Dendritic cell treated with granulocyte-macrophage colony-stimulating factor and Interleukin-4, amounts not matched to agents 40 ng/mL and 50 ng/mL, for 4 days (primary cell): Measurements from ENCODE around the gene NOP14.
A peak's percentile ranks its signal among the peaks of the same experiment; 100 is the strongest.
"Not testable (repeated sequence)": the region's sequence is repeated elsewhere in the genome, so short reads cannot be mapped to it uniquely, and the experiment has no call there.

ENCODE experiments used
- H3K27ac Mint-ChIP-seq: one replicate; pipeline ENCODE4 v1.8.0; 2022; ENCODE audit warnings: mild to moderate bottlenecking, mixed read lengths
- H3K27me3 Mint-ChIP-seq: one replicate; pipeline ENCODE4 v1.8.0; 2022; ENCODE audit warnings: mild to moderate bottlenecking, mixed read lengths
- H3K36me3 Mint-ChIP-seq: one replicate; pipeline ENCODE4 v1.8.0; 2022; ENCODE audit warnings: low read depth, mixed read lengths
- H3K4me1 Mint-ChIP-seq: one replicate; pipeline ENCODE4 v1.8.0; 2022; ENCODE audit warnings: low read depth, mixed read lengths
- H3K4me3 Mint-ChIP-seq: one replicate; pipeline ENCODE4 v1.8.0; 2022; ENCODE audit warnings: mild to moderate bottlenecking, moderate library complexity, mixed read lengths
- H3K9me3 Mint-ChIP-seq: one replicate; pipeline ENCODE4 v1.8.0; 2022; ENCODE audit warnings: mixed read lengths
- intact Hi-C: fragments of 100-400 bp; cut with micrococcal nuclease; formaldehyde crosslinking; loops from one replicate; pipeline ENCODE4 v1.15.0; 2022

NOP14 gene

DNA sequence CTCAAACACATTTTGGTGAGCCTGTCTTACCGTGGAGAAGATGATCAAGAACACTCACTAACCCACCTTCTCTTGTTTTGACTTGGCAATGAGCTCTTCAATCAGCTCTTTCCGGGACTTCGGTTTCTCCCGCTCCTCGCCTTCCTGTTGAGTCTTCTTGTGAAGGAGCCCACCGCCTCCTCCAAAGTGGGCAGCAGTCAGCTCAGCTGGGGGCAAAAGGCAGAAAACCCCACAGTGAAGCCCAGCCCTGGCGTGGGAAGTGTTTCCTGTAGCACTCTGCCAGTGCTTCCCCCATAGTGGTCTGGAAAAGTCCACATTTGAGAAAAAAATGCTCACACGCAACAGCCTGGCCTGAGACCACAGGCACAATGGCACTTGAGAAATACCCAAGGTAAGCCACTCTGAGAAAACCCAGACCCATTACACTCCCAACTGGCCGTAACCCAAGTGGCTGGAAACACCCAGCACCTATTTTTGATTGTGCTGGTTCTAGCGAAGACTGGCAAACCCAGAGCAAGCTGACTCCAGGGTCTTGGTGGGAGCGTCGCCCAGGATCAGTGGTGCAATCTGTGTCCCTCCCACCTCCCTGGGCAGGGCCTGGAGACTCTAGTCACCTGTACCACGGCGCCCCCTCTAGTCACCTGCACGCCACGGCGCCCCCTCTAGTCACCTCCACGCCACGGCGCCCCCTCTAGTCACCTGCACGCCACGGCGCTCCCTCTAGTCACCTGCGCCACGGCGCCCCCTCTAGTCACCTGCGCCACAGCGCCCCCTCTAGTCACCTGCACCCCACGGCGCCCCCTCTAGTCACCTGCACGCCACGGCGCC, 8.6 kb downstream of the NOP14 start:
- Mint-ChIP-seq H3K4me3 (no peak overlapping the region), H3K27ac (no peak overlapping the region), H3K36me3 (peaks cover 99% of the 10 kb centered on the region), H3K27me3 (no peaks in the 10 kb centered on the region), H3K4me1 (peaks cover 3% of the 10 kb centered on the region), H3K9me3 (no peaks in the 10 kb centered on the region)
- intact Hi-C loops = no loop called here

DNA sequence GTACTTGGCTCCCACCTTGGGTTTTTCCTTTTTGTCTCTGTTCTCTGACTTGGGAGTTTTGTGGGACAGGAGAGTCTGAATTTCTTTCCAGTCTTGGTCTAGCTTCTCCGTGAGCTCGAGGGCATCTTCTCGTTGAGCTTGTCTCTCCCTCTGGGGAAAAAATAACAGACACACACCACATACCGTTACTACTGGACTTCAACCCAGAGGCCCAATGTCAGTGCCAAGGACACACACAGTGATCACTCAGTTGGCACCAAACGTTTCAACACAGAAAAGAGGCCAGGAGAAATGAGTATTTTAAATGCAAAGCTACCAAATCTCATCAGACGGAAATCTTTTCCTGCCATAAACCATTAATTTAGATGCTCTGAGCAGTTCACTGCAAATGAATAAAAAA, 9.7 kb downstream of the NOP14 start:
- Mint-ChIP-seq H3K27me3 (no peaks in the 10 kb centered on the region), H3K4me3 (no peak overlapping the region), H3K36me3 (peaks cover 100% of the 10 kb centered on the region), H3K4me1 (peaks cover 4% of the 10 kb centered on the region), H3K27ac (no peak overlapping the region), H3K9me3 (no peaks in the 10 kb centered on the region)
- intact Hi-C loops = no loop called here

DNA sequence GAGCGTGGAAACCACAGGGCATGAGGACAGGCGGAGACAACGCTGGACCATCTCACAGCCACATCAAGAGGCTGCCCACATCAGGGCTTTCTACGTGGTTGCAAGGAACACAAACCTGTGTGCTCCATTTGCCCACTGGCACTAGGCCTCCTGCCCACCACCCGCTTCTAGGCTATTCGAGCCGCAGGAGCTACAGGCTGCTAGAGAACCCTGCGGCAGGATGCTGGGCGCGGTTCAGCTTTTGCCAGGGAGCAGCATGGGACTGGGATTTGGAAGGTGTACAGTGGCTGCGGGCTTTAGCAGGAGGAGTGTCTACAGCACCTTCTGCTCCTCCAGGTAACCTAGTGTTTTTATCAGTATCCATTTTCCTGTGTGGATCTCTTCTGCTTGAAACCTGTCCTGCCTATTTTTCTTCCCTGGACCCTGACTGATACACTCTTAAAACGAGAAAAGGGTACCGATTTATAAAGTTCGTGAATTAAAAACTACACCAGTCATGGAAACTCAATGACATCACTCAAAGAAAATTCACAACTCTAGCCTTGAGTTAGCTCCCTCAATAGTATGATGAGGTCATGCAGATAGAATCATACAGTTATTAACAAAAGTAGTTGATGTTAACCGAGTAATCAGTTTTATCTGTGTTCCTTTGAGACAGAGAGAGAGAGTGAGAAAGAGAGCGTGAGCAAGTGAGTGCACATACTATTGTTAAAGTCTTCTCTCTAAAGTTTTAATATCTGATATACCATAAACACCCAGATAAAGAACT, 12.8 kb downstream of the NOP14 start:
- intact Hi-C loops = no loop called here
- H3K36me3 Mint-ChIP-seq = peaks cover 100% of the 10 kb centered on the region
- no peaks in the 10 kb centered on the region for H3K27me3 Mint-ChIP-seq
- no peak overlapping the region for H3K4me3 Mint-ChIP-seq
- no peak overlapping the region for H3K27ac Mint-ChIP-seq
- peaks cover 10% of the 10 kb centered on the region for H3K4me1 Mint-ChIP-seq
- H3K9me3 Mint-ChIP-seq = no peaks in the 10 kb centered on the region

DNA sequence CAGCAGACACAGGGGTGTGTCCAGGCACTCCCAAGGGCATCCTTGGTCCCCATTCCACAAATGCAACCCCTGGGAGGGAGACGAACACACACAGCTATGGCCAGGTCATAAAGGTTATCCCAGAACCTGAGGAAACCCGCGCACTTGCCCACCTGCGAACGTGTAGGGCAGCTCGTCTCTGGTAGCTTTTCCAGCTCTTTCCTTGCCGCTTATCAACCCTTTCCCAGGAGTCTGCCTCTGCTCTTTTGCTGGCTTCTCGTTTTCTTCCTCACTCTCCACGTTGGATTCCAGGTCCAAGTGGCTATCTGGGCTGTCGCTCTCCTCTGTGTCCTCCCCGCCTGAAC, 13.5 kb downstream of the NOP14 start:
- Mint-ChIP-seq H3K27ac (no peak overlapping the region), H3K36me3 (peaks cover 100% of the 10 kb centered on the region), H3K4me3 (no peak overlapping the region), H3K9me3 (no peaks in the 10 kb centered on the region), H3K4me1 (peaks cover 13% of the 10 kb centered on the region), H3K27me3 (no peaks in the 10 kb centered on the region)
- intact Hi-C loops = no loop called here

DNA sequence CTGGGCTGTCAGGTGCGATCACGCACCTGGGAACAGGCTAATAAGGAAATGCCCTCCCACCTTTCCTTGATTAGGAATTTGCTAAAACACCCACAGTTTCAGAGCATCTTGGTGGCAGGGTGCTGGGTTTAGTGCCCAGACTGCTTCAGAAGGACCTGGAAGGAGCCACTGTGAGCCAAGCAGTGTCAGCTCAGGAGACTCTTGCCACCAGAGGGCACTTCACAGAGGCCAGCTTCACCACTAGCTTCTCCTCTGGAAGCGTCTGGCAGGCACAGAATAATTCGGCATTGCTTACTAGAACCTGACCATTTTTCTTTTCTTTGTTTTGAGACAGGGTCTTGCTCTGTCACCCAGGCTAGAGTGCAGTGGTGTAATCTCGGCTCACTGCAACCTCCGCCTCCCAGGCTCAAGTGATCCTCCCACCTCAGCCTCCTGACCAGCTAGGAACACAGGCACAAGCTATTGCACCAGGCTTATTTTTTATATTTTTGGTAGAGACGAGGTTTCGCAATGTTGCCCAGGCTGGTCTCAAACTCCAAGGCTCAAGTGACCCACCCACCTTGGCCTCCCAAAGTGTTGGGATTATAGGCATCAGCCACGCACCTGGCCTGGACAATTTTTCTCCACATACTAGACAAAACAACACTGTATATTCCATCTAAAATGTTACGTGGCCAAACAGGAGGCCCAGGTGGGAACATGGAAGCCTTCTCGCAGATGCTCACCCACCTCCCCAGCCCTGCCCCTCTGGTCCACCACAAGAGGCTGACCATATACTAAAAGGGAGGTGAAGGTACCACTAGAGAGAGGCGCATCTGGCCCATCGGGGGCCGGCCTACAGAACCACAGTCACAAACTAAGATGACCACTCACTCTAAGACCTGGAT, 14.1 kb downstream of the NOP14 start:
- Mint-ChIP-seq H3K9me3 (no peaks in the 10 kb centered on the region), H3K27ac (peak overlapping the region; percentile 9), H3K36me3 (peaks cover 100% of the 10 kb centered on the region), H3K4me1 (peaks cover 19% of the 10 kb centered on the region), H3K4me3 (no peak overlapping the region), H3K27me3 (no peaks in the 10 kb centered on the region)
- intact Hi-C loops = no loop called here

DNA sequence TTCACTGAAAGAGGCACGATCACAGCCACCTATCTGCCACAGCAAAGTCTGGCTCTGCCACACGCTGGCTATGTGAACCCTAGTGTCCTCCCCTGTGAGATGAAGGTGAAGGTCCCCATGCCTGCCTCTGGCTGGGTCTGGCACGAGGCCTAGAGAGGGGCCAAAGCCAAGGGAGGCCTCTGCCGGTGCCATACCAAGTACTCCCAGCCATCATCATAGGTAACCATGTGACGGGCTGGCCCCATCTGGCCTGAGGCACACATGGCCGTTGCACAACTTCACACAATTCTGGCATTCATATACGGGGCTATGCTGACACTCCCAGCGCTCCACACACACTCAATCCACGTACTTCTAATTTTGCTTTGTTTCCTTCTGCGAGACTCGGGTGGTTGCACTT, 15.3 kb downstream of the NOP14 start:
- no peak overlapping the region for H3K27ac Mint-ChIP-seq
- no peaks in the 10 kb centered on the region for H3K27me3 Mint-ChIP-seq
- H3K9me3 Mint-ChIP-seq = no peaks in the 10 kb centered on the region
- H3K4me1 Mint-ChIP-seq = peaks cover 26% of the 10 kb centered on the region
- intact Hi-C loops = no loop called here
- no peak overlapping the region for H3K4me3 Mint-ChIP-seq
- peaks cover 100% of the 10 kb centered on the region for H3K36me3 Mint-ChIP-seq

DNA sequence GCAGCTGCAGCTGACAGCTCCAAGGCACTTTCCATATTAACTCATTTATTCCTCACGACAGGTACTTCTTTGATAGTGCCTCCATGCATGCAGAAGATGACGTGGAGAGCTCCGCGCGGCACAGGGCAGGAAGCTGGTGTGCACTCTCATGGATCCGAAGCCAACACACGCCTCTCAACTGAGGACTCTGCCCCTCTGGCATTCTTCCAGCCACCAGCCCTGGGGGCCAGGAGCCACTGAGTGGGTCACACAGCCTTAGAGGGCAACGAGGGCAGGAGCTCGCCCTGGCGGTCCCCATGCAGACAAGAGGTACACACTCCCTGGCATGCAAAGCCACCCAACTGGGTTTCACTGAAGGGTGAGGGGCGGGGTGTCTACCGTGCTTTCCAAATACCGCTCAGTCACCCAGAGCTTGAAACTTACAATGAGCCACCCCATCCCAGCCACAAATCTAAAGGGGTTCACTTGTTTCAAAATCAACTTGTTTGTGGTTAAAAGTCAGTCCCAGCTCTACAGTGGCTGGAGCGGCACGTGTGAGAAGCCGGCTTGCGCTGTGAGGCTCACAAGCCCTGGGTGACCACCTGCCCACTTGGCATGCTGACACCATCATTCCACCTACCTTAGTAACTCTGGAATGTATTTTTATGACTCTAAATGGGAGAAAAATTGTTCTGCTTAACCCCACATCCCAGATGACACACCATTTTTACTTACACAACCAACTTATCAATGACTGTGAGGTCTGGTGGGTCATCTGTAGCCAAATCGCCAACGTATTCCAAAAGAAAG, 16.2 kb downstream of the NOP14 start:
- no peak overlapping the region for H3K27ac Mint-ChIP-seq
- intact Hi-C loops = no loop called here

DNA sequence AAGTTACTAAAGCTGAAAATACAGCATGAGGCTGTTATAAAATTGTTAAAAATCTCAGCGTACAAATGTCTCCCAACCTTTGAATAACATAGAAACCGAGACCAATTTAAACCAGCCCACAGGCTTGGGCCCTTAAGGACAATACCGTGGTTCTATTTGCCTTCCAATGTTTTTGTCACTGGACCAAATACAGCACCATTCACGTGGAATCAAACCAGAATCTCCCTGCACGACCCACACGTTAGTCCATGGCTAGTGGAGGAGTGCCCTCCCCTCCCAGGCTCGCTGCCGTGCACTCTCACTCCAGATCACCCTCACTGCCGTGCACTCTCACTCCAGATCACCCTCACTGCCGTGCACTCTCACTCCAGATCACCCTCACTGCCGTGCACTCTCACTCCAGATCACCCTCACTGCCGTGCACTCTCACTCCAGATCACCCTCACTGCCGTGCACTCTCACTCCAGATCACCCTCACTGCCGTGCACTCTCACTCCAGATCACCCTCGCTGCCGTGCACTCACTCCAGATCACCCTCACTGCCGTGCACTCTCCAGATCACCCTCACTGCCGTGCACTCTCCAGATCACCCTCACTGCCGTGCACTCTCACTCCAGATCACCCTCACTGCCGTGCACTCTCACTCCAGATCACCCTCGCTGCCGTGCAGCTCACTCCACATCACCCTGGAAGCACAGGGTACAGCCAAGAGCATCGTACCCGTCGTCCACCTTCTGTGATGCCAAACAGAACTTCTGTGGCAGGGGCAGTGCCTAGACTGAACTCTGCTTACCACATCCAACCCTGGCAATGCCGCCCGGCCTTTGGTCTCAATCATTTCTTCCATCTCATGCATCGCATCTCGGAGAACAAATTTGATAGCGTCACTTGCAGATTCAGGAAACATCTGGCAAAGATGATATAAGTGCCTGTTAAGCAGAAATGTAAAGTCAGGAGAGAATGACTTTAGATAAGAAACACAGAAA, 17.3 kb downstream of the NOP14 start:
- H3K4me3 Mint-ChIP-seq, intact Hi-C loops, H3K27ac Mint-ChIP-seq, H3K27me3 Mint-ChIP-seq, H3K9me3 Mint-ChIP-seq: not testable (repeated sequence)
- Mint-ChIP-seq H3K4me1 (peaks cover 33% of the 10 kb centered on the region), H3K36me3 (peaks cover 100% of the 10 kb centered on the region)

More for the DNA sequence above, 16.2 kb downstream of the NOP14 start:
- peaks cover 33% of the 10 kb centered on the region for H3K4me1 Mint-ChIP-seq
- H3K36me3 Mint-ChIP-seq = peaks cover 100% of the 10 kb centered on the region
- no peak overlapping the region for H3K4me3 Mint-ChIP-seq
- H3K27me3 Mint-ChIP-seq = no peaks in the 10 kb centered on the region
- H3K9me3 Mint-ChIP-seq = no peaks in the 10 kb centered on the region

DNA sequence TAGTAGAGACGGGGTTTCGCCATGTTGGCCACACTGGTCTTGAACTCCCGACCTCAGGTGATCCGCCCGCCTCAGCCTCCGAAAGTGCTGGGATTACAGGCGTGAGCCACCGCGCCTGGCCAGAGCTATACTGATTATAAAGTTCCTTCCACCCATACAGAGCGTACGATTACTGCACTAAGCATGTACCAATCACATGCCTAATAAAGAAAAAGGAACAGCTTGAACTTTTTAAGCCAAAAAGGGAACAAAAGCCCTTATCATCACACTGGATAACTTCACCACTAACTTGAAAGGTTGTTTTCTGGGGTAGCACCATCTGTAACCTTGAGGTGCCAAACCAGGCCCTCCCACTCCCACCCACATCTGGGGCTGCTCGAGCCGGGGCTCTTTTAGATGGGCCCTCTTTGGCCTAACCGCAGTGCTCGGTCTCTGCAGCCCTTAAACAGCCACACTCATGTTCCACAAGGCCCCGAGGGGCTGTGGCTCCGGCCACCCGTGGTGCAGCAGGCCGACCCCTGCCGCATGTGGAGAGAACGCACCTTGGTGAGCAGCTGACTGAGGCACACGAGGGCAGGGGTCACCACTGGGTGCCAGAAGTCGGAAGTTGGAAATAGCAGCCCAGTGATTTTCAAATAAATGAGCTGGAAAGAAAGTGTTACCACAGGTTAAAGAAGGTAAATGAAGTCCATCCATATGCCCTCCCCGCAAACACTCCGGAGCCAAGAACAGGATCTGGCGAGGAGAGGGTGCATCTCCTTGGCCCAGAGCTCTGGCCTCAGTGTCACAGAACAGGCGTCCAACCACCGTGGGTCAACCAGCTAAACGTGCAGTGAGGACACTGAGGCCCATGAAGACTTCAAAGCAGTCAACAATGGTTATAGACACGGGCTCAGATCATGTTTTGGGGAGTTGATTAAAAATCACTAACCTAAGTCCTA, 18.4 kb downstream of the NOP14 start:
- no peaks in the 10 kb centered on the region for H3K27me3 Mint-ChIP-seq
- no peak overlapping the region for H3K4me3 Mint-ChIP-seq
- H3K4me1 Mint-ChIP-seq = peaks cover 33% of the 10 kb centered on the region
- H3K9me3 Mint-ChIP-seq = no peaks in the 10 kb centered on the region
- peaks cover 100% of the 10 kb centered on the region for H3K36me3 Mint-ChIP-seq
- intact Hi-C loops = no loop called here
- H3K27ac Mint-ChIP-seq = no peak overlapping the region

DNA sequence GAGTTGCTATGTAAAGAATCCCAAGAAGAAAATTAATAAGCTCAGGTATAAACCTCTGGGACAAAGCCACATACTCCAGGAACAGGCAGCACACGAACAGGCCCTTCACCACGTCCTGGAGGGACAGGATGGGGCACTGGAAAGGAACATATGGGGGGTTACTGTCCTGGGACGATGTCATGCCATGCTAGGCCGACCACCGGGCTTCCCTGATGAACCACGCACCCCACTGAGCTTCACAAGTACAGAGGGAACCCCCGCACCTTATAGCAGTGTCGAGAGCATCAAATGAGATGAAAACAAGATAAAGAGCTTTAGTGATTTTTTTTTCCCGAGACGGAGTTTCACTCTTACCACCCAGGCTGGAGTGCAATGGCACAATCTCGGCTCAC, 19.1 kb downstream of the NOP14 start:
- H3K9me3 Mint-ChIP-seq = no peaks in the 10 kb centered on the region
- peaks cover 33% of the 10 kb centered on the region for H3K4me1 Mint-ChIP-seq
- no peak overlapping the region for H3K4me3 Mint-ChIP-seq
- H3K27me3 Mint-ChIP-seq = no peaks in the 10 kb centered on the region
- intact Hi-C loops = no loop called here
- H3K27ac Mint-ChIP-seq = no peak overlapping the region
- peaks cover 100% of the 10 kb centered on the region for H3K36me3 Mint-ChIP-seq

DNA sequence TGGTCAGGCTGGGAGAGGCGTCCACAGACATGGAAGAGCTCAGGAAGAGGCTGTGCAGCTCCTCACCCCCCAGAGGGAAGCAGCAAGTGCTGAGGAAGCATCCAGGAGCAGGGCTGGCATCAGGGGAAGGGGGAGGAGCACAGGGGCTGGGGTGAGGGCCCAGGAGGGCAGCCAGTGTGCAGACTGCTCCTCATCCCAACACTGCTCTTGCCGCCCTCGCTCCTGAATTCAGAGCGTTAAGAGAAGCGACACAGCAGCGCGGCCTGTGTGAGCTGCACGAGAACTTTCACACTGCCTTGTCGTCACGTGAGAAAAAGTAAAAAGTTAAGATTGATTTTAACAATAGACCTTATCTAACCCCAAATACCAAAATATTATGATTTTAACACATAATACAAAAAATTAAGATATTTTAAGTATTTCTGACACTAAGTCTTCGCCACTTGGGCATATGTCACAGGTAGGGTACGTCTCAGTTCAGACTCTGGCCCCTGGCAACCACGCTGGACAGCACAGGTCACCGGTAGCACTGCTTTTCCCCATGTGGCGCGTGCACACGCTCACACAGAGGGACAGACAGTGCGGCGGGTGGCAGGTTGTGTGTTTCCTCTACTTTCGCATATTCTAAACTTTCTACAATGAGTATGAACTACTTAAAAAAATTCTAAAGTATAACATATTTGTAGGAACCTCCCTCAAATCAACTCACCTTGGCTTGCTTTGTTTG, 19.7 kb downstream of the NOP14 start:
- intact Hi-C loops = no loop called here
- no peak overlapping the region for H3K27ac Mint-ChIP-seq
- no peaks in the 10 kb centered on the region for H3K9me3 Mint-ChIP-seq
- H3K4me1 Mint-ChIP-seq = peaks cover 33% of the 10 kb centered on the region
- no peak overlapping the region for H3K4me3 Mint-ChIP-seq
- peaks cover 100% of the 10 kb centered on the region for H3K36me3 Mint-ChIP-seq
- H3K27me3 Mint-ChIP-seq = no peaks in the 10 kb centered on the region
